CD1c-positive myeloid dendritic cell (primary cell): ENCODE data around the gene GRK5.

Experiments
- DNase-seq: peaks from one replicate; pipeline ENCODE4 v3.0.0-alpha.2; 2016; ENCODE audit errors: extremely low spot score

The GRK5 gene

DNA sequence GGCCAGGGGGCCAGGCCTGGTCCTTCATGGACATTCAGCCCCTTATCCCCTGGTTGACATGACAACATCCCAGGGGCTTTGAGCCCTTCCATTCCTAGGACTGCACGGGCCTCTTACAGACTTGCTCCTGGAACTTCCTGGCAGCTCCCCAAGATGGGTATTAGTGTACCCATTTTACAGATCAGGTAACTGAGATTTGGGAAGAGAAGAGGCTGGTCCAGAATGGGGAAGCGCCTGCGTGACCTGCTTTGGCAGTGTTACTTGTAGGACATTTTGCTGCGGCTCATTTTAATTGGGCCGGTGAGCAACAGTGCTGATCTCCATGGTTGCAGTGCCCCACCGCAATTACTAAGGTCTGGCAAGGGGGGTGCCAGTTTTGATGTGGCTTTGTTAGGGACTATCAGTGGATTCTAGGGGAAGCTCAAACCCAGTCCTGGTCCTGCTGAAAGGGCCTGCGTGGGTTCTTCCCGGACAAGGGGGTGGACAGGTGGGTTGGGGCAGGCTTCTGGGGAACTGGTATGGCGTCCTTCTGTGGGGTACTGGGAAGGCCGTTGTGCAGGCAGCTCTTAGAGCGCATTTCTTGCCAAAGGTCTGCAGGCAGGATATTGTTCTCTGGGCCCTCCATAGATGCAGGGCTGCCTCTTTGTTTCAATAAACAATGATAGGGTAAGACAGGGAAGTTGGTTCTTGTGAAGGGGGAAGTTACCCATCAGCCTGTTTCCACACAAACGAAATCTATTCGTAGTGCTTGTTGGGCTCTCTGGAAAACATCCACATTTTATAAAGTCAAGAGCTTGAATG, 197.5 kb downstream of the GRK5 start:
- DNase-seq: peak; percentile 53

DNA sequence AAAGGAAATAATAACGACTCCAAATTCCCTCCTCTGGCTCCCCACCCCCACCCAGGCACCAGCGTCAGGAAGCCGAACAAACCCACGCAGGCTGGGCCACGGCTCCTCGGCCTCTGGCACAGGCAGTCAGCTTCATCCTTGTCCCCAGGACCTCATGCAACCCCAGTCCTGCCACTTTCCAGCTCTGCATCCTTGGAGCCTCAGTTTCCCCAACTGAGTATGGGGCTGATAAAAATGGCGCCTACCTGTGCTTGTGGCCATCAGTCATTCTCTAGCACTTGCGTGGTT, 198.1 kb downstream of the GRK5 start:
- no peak for DNase-seq

DNA sequence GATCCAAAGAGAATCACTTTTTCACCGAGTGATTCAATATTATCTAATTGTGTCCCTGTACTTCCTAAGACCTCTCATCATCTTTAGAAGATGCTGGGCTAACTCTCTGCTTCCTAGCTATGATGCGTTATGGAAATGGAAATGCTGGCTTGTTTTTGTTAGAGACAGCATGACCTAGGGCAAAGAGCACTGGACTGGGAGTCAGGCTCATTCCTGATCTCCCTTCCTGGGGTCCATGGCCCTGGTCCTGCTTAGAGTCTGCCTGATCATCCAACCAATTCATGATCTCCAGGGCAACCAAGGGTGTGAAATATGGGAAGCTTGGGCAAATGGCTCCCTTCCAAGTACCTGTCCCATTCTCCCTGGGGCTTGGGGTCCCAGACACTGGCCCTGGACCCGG, 198.8 kb downstream of the GRK5 start:
- no peak for DNase-seq

DNA sequence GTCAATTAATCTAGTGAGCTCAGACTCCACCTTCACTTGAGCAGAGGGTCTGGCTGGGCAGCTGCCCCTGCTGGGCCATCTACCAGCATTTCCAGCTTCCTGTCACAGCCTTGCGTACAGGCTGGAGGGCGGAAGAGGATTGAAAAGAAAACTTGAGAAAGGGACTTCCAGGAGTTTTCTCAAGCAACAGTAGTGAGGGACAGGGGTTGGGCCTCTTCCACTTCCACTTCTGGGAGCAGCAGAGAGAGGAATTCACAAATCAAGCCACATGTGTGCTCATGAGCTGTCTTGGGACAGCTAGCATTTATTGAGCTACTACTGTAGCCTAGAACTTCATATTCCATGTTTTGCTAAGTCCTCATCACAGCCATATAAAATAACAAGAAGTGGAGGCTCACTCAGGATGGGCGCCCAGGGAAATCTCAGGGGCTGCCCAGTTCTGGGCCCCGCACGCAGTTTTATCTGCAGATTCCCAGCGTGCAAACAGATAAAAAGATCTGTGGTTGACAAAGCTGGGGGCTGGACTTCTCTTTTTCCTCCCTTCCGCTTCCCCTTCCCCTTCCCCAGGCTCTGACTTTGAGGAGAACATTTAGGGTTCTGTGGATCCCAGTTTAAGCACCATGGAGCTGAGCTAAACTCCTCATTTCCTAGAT, 199.4 kb downstream of the GRK5 start:
- DNase-seq: peak; percentile 75

DNA sequence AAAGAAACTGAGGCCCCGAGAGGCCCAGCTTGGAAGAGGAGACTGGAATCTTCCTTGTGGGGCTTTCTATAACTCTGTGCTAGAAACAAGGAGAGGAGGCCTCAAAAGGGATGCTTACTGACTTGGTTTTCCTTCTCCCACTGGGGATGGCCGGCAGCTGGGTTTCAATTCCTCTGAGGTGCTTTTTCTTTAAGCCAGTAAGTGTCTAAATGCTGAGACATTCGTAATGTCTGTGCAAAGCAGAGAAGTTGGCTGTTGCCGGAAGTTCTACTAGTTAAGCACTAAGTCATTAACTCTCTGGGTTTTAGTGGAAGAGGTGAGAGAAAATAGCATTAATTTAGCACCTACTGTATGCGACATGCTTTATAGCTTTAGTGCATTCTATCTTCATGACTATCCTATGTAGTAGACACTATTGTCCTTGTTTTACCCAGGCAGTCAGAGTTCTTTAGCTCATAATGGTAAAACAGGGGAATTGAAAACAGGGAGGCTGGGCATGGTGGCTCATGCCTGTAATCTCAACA, 199.9 kb downstream of the GRK5 start:
- DNase-seq: peak; percentile 72

DNA sequence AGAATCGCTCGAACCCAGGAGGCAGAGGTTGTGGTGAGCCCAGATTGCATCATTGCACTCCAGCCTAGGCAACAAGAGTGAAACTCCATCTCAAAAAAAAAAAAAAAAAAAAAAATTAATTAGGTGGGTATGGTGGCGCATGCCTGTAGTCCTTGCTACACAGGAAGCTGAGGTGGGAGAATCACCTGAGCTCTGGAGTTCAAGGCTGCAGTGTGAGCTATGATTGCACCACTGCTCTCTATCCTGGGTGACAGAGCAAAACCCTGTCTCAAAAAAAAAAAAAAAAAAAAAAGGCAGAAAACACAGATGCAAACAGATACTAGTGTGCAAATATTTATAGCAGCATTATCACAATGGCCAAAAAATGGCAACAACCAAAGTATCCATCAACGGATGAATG, 200.7 kb downstream of the GRK5 start:
- DNase-seq: no peak

DNA sequence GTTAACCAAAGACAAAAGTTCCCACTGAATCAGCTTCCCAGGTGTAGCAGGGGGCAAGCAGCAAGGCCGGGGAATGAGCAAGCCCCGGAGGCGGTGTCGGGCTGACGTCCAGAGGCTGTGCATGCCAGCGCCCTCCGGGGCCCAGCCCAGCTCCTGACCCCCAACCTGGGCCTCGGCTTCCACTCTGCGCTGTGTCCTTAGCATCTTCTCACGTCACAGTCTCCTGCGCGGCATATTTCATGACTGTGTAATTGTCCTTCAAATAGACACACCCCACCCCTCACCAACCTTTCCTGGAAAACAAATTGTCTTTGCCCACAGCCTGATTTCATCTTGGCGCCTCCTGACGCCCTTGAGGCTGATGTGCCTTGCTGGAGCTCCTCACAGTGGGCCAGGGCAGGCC, 201.6 kb downstream of the GRK5 start:
- no peak for DNase-seq

DNA sequence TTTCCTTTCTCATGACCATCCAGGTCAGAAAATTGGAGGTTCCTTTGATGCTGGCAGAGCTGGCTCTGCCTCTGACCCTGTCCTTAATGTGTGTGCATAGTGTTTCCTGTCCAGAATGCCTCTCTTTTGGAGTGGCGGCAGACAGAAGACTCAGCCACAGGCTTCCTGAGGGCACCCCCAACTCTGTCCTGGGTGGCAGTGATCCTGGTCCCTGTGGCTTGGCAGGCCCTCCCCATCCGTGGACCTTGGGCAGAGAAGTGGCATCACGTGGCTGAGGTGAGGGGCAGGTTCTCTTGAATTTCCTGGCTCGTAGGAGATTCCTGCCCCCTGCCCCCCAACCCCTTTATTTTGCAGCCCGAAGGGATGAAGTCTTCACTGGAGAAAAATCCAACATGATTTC, 202.0 kb downstream of the GRK5 start:
- no peak for DNase-seq

DNA sequence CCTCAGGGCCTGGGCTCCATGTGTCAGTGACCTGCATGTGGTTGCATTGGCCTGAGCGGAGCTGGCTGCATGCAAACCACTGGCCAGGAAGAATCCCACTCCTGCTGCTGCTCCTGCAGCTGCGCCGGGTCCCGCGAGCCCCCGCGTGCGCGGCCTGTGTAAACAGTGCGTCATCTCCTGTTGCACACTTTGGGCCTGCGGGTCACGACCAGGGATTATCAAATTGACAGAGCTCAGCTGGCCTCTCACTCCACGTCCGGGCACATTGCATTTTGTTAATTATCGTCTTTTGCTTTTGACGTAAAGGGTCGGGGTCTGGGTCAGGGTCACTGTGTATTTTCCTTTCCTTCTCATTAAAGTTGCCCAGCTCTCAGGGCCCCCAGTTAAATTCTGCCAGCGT, 202.5 kb downstream of the GRK5 start:
- no peak for DNase-seq

DNA sequence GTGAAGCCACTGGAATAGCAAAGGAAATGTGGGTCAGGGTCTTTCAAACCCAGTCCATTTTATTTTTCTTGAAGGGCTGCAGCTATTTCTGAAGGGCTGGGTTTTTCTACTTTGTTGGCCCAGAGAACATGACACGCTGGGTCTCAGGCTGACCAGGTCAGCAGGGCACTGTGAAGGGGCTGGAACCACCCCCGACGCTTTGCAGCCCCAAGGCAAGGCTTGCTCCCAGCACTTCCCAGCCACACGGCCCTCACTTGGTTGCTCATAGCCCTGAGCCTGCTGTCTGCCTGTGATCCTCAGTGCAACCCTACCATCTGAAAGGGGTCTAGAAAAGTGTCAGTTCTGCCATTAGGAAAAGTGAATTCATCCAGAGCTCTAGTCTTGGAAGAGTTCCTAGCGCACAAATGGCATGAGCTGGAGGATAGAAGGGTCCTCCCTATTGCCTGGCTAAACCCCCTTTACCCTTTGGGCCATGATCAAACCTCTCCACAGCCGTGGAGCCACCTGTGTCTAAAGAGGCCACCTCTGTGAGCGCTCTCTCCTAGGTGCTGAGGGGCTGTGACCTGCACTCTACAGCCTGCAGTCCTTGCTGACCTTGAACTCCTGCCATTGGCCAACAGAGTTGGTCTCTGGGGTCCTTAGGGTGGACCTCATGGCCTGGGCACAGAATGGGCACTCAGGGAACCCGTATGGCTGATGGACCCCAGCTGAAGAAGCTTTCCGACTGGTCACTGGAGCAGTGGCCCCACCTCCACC, 203.2 kb downstream of the GRK5 start:
- DNase-seq: no peak

DNA sequence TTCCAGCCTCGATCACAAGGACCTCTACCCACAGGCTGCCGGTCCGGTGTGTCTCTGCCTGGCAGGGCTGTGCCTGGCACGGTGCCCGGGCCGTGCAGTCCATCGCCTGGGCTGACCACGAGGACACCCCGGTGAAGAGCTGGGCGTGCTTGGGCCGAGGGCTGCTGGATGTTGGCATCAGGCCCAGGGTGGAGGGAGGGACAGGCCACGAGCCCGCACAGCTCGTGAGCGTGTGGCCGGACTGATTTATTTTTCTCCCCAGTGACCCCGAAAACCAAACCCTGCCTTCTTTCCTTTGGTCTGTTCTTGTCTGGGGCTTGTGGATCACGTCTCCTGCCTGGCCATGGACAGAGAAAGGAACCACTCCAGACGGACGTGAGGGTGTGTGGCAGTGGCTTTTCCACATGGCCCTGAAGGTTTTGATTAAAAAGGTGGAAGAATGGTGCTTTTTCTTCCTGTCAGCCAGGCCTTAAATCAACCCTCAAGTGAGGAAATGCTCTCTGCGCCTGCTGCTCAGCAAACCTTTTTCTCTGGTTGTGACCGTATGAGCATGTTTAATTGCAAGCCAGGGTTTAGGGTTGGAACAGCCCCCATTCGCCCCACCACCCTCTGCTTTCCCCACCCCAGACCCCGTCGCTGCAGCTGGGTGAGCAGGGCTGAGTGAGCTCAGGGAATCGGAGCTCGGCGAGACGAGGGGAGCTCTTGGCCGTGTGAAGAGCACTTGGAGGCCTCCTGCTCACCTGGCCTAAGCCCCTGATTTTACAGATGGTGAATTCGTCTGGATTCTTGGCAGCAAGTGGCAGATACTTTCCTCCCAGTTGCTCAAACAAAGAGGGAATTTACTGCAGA, 205.1 kb downstream of the GRK5 start:
- DNase-seq: no peak

DNA sequence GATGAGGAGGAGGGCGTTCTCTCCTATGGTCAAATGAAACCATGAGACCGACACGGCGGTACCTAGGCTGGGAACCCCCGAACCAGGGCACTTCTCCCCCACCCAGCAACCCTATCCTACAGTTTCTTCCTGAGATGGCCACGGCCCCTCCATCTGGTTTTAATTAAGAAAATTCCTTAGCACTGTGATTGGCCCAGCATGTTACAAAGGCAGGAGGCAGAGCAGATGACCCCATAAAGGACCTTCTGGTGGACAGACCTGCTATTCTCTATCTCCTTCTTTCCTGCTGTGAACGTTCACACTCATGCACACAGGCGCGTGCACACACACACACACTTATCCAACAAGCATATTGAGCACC, 205.7 kb downstream of the GRK5 start:
- no peak for DNase-seq

DNA sequence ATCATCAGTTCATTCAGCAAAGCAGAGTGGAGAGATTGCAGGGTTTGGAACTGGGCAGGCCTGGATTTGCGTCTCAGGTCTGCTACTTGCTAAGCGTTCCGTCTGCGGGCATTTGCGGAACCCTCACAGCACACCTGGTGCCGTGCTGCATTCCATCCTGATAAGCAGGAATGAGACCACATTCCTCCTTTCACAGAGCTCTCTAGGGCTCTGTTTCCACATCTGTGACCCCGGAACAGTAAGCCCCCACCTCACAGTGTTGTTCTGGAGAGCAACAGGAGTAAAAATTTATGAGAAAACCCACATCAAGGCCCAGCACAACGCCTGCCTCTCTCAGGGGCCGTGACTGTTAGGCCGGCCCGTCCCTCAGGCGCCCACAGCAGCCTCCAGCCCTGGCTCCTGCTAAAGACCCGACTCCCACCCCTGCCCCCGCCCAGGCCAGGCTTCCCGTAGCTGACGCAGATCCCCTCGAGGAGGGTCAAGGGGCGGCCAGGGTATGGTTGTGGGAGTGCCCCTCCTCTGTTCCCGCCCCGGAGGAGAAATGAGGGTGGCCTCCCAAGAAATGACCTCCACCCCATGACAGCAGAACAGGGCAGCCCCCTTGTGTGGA, 206.2 kb downstream of the GRK5 start:
- no peak for DNase-seq

DNA sequence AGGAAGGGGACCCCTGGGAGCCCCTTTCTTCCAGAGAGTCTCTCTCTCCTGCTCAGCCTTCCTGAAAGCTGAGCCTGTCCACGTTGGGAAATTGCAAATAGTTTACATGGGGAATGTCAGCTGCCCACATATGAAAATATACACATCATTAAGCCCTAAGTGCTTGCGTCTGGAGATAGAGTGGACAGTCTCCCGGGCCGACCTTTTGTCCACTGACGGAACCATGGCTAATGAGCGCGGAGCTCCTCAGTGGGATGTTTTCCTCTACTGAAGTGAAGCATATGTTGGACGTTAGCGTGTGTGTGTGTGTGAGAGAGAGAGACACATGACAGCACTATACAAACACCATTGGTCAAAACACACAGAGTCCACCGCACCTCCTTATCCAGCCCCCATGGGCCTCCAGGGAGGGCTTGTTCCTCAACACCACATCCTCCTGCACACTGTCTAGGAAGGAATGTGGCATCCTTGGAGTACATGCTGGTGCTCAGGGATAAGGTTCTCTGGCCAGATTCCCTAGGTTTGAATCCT, 206.8 kb downstream of the GRK5 start:
- no peak for DNase-seq

DNA sequence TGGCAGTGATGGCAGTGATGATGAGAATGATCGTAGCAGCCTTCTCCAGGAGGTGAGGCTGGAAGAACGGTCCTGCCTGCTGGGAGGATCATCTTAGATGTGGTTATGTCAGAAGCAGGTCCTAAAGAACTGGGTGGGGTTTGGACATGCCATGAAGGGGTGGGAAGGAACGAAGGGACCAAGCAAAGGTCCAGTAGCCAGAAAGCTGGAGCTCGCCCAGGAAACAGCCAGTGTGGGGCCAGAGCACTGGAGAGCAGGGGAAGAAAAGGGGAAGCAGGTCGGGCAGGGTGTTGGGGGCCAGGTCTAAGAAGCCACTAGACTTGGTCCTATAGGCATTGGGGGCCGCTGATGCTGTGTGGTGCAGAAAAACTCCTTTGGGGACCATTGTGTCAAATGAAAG, 207.8 kb downstream of the GRK5 start:
- no peak for DNase-seq

DNA sequence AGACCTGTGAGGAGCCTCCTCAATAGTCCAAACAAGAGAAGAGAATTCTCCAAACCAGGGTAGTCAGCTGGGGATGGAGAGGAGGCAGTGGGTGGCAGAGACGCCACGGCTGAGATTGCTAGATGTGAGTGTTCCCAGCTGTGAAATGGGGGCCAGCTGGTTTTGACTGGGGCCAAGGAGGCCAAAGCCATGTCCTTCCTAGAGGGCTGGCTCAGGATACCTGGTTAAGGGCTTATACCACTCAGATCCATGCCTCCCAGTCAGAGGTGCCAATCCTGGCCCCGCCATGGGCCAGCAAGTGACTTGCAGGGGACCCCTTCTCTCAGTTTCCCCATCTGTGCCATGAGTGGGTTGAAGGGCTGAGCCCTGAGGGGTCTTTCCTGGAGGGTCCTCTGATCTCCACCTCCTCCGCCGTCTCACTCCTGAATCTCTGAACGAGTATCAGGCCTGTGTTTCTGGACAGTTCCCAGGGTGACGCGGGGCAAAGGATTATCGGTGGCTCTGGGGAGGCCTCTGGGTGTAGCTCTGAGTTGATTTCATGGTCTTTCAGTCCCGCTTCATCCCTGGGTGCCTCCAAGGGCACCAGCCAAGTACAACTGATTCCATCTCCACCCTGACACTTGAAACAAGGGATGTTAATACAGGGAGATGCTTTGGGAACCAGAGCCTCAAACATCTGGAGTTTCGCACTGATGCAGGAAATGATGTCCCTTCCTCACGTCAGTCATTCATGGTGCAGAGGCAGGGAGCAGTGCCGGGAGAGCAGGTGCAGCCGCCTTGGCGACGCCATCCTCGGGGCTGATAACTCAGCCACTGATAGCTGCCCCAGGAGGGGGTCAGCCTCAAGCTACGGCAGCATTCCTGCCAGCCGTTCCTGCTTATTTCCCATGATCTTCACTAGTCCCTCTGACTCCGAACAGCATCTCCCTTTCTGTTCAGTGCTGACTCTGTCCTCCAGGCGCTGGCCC, 208.4 kb downstream of the GRK5 start:
- DNase-seq: no peak

DNA sequence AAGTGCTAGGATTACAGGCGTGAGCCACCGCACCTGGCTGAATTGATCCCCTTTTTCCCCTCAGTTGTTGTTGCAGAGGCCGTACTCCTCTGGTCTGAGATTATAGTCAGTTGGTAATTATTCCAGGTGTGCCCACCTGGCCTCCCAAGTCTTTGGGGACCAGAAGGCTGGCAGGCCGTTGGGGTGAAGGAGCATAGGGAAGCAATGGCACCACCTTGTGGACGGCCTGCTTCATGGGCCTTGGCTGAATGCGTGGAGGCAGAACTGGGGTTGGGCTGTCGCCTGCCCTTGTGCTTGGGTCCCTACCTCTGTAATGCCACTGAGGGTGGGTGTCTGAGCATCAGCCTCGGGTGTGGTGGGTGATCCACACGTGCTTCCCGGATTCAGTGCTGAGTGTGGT, 209.5 kb downstream of the GRK5 start:
- peak; percentile 69 for DNase-seq

DNA sequence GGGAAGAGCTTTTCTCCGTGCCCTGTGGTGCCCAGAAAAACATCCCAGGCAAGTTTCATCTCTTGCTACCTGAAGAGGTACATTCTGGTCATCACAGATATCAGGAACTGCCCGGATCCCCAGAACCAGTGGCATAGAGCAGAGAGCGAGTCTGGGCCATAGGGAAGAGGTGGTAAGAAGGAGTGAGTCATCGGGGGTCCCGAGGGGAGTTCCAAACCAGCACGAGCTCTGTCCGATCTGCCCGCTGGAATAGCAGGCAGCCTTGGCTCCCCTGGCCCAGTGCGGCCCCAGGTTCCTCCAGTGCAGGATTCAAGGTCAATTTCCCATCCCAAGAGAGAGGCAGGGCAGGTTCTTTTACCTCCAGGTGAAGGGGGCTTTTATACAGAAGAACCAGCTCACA, 210.5 kb downstream of the GRK5 start:
- no peak for DNase-seq

DNA sequence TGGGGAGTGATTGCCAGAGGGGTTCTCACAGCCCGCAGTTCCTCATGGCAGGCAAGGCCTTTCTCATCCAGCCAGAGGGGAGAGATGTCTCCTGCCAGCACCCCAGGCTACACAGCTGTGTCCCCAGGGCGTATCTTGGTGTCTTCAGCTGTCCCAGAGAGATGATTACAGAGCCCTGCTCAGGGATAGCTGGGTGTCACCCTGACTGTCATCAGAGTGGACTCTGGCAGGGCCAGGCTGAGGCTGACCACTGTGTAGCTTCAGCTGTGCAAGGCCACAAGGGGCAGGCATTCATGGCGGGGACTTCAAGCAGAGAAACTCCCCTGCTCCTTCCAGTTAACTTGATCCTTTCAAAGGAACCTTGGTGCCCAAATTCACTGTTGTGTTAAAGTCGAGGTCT, 211.0 kb downstream of the GRK5 start:
- no peak for DNase-seq

DNA sequence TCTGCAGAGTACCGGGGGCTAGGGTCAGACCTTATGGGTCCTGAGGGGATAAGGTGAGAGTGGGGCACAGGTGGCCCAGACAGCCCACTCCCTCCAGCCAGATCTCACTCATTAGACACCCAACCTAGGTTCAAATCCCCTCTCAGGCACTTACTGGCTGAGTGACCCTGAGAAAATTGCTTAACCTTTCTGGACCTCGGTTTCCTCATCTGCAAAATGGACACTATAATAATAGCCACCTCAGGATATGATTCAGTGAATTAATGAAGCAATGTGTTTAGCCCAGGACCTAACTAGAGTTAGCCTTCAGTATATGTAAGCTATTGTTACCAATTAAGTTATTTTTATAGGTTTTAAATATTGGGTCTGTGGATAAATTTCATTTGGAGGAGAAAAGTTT, 212.6 kb downstream of the GRK5 start:
- DNase-seq: no peak
